LoVo (cell line): ENCODE measurements around the gene NPAS2.

Experiments used
- DNase-seq: peaks from one replicate; pipeline ENCODE4 v3.0.0-alpha.2; 2016; ENCODE audit warnings: low spot score

NPAS2 gene

DNA sequence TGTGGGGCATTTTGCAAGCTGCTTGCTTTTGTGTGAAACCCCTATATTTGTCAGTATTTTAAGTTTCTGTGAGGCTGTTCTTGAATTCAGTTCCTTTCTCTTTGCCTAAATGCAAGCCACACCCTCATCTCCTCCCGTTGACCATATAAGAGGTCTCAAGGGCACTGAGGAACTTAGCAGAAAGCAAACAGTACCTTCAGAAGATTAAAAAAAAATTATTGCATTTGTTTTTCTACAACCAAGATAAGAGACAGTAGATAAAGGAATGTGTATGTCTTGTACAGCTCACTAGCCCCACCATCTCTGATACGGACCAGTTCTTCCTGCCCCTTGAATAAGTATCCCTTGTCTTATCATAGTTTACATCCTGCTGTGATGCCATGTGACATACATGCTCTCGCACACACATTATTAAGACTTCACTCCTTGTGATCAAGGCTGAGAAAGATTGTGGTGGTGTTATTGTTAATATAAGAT is 64.2 kb downstream of the NPAS2 start:
- no peak for DNase-seq

DNA sequence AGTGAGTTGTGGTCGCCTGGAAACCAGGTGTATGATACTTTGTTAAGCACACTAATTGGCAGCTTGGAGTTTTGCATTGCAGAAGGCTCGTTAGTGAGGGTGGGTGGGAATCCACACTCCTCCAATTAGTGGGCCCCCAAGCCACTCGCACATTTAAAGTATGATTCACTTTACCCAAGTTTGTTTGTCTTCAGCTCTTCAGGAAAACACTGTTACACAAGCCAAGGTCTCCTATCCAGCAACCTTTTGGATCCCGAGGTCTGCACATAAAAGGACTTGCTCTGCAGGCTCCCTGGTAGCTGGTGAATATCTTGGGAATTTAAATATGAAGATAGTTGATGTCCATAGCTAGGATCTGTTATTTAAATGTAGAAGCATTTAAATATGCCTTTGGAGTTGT is 66.1 kb downstream of the NPAS2 start:
- DNase-seq: no peak

DNA sequence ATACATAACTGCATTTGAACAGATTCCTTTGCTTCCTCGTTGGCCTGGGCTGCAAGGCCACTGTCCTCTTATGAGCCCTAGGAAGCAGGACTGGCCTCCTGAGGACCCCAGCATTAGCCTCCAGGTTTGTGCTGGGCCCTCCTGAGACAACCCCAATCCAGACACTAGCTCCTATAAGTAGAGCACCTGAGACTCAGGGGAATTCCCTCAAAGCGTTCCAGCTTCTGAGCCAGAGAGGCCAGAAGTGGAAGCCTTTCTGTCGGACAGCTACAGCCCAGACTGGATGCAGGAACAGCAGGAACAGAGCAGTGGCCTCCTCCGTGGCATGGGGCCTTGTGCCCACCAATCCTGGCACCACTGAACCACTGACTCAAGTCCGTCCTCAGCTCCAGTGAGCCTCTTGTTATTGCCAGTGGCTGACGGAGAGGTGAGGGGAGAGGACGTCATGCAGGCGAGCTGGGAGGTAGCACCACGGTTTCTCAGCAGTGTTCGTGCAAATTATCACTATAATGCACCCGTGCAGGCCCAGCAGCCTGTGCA is 67.2 kb downstream of the NPAS2 start:
- DNase-seq: no peak

DNA sequence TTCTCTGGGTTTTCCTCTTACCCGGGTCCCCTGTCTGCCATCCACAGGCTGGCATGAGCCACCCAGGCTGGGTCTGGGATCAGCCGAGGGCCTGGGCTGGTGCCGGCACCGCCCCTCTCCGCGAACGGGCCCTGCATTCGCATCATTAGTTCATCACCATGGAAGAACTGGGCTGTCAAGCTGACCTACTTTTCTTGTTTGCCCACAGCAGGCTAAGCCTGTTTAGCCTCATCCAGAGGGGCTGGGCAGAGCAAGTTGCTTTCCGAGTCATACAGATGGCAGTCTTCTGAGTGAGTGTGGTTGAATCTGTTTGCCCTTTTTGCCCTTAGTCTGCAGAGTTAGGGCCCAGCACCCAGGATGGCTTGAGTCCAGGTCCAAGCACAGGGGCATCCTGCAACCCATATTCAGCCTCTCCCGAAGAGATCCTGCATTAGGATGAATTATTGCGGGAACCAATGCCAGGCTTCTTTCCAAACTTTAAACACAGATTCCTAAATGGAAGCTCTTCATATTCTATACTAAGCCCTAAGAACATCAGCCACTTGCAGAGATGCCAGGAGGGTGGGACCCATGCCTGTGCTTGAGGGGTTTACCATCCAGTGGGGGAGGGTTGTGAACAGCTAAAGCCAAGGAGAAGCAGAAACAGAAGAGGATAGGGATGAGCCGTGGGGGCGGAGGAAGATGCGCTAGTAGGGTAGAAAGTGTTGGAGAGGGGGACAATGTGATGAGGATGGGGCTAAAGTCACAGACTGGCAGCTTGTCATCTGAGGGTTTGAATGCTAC is 68.0 kb downstream of the NPAS2 start:
- no peak for DNase-seq

DNA sequence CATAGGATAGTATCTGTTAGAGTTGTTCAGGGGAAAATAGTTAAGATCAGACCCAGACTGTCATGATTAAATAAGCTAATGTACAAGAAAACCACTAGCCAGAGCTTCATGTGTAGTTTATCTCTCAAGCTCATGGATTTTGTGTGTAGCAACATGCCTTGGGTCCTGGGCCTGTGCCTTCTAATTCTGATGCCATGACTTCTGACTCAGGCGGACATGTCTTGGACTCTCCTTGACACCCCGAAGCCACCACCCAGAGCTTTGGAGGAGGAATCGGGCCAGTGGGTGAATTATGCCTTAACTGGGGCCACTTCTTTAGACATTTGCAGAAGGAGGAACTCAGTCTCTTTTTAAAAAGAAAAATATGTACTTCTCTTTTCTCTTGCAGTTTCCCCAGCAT is 68.7 kb downstream of the NPAS2 start:
- DNase-seq: no peak

DNA sequence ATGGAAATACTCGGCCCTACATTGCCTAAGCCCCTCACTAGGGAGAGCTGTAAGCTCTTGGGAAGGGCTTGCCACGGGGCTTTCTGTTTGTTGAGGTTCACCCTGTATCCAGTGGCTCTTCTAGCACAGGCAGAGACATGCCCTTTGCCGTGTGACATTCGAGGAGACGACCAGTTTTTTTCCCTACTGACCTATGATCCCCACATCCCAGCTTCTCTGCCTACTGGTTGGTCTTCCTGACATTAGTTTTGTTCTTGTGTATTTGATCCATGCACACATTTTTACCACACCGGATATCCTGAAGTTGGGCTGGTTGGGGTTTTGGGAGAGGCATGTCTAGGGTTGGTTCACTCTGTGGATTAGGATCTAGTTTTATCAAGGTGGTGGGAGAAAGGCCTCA is 69.3 kb downstream of the NPAS2 start:
- no peak for DNase-seq

DNA sequence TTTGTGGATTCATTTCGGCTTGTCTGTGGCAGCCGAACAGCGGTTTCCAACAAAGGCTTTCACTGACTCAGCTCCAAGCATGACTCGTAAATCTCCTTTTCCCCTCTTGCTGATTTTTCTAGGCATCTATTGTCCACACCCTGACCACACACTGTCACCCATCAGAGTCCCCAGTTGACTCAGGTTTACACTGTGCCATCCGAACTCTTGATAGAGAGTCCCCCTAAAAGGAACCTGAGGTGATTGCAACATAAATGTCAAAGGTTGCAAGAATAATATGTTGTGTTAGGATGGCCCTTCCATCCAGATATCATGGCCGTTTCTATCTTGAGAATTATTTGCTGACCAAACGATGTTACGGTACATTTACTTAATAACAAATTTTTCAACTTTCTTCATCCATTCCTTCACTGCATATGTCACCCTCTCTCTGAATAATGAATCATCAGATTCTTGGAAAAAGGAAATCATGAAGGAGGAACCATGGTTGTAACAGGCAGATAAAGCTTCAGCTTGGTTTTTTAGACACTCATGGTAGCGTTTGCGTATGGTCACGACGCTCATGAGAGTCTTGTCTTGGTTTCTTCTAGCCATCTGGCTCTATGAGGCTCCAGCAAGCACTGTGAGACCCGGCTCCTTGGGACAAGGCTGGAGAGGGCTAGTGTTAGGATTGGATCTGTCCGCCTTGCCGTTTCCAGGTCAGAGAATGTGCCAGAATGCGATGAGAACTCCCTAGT is 72.1 kb downstream of the NPAS2 start:
- DNase-seq: no peak

DNA sequence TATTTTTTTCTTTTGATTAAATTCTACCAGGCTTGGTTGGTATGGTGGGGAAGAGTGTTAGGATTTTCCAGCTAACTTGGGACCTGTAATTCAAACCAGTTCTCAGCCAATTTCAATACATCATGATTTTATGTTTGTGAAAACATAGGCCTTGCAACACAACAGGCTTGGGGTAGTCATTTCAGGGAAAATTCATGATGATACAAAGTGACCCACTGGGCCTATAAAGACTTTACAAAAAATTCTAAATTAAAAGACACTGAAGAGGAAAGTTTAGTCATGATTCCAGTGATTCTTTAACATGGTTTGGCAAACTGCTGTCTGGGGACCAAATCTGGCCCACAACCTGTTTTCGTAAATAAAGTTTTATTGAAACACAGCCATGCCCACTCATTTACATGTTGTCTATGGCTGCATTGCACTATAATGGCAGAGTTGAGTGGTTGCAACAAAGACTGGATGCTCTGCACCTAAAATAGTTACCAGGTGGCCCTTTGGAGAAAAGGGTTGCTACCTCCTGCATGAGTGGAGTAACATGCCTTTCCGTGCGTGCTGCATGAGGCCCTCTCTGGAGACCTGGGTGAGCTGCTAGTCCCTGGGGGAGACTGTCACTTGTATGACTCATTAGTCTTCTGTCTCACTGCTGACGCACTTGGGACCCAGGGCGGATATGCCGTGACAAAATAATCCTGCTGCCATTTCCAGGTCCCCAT is 73.6 kb downstream of the NPAS2 start:
- no peak for DNase-seq

DNA sequence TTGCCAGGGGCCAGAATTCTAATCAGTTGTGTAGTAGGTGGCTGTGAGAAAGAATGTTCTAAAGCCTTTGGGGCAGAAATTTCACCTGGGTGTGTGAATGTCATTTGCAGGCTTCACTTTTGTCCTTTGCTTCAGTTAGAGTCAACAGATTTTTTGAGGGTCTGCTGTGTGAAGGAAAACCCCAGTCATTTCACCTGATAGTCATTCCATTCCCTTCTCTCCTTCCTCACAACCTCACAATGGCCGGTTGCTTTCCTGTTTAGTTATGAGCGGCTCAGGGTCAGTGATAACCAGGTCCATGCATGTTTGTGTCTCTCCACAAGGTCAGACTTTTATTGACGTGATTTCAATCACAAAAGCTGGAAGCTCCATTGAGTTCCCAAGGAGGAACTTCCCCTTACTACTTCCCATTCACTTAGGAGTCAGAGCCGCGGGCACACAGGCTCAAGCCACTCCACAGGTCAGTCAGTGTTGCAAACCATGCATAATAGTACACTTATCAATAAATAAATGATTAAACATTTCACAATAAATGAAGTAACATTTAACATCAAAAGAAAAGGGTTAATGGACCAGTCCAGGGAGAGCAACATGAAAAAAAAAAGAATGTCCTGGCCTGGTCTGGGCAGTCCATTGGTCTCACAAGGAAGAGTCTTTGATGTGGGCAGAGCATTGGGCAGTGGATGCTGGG is 74.3 kb downstream of the NPAS2 start:
- DNase-seq: no peak

DNA sequence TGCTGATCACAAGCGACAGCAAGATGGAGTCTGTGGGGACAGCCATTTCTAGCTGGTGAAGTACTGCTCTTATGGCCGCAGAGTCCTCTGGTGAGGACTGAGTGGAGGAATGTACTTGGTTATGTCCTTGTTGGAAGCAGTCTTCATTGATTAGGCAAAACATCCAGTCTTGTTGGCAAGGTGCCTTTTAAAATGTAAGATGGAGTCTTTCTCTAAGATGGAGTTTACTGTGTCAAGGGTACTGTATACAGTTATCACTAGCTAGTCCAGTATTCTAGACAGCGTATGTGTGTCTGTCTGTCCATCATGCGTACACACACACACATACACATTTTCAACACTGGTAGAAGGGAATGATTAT is 74.8 kb downstream of the NPAS2 start:
- DNase-seq: no peak

DNA sequence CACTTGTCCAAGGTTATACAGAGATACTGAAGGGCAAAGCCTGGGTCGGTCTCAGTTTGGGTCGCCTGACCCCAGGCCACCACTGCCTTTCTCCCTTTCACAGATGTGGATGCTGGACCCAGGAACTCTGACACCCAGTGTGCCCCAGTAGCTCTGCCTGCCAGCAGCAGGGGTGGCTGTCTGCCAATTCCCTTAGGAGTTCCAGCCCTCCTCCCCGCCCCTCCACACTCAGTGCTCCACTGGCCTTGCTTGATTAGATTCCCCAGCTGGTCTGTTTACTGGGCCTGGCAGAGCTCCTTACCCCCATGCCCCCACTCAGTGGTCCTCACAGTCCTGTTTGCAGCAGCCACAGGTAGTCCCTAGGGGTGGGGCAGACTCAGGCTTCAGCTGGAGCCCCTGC is 75.5 kb downstream of the NPAS2 start:
- DNase-seq: no peak

DNA sequence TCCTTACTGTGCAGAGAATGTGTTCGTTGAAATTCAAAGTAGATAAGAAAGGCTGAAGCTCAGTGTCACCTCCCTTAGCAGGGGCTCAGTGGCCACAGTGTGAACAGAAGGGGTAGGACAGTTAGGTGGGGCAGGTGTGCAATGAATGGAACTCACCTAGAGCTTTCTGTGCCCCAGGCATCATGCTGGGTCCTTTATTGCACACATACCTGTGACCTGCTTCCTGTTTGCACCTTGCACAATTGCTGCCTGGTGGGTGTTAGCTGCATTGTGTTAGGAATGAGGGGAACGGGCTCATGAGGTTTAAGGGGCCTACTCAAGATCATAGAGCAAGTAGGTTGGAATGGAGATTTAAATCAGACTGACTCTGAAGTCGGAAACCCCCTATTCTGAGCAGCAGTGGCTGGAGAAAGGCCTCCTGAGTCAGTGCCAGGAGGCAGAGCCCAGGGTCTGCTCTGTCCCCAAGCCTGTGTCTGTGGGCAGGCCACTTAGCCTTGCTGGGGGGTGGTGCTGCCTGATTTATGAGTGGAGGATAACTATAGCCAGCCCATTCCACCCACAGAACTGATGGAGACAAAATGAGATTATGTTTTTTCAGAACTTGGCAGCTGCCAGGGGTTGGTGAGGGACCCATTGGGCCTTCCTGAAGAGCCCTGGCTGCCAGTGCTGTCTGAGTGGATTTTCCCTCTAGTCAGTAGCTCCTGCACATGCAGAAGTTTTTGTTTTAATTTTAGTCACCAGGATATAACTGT is 76.2 kb downstream of the NPAS2 start:
- DNase-seq: no peak

DNA sequence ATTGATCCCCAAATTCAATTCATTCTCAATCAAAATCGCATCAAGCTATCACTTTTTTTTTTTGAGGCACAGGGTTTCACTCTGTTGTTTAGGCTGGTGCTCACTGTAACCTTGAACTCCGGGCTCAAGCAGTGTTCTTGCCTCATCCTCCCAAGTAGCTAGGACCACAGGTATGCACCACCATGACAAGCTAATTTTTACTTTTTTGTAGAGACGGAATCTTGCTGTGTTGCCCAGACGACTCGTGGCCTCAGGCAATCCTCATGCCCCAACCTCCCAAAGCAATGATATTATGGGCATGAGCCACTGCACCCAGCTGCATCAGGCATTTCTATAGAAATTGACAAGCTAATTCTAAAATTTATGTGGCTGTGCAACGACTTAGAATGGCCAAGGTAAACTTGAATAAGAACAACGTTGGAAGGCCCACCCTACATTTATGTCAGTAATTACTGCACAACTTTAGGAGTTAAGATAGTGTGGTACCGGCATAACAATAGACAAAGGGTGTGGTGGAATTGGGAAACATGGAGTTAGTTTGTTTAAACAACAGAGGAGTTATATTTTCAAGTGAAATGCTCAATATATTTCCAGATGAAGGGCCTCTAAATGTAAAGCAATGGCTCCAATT is 78.2 kb downstream of the NPAS2 start:
- DNase-seq: no peak

DNA sequence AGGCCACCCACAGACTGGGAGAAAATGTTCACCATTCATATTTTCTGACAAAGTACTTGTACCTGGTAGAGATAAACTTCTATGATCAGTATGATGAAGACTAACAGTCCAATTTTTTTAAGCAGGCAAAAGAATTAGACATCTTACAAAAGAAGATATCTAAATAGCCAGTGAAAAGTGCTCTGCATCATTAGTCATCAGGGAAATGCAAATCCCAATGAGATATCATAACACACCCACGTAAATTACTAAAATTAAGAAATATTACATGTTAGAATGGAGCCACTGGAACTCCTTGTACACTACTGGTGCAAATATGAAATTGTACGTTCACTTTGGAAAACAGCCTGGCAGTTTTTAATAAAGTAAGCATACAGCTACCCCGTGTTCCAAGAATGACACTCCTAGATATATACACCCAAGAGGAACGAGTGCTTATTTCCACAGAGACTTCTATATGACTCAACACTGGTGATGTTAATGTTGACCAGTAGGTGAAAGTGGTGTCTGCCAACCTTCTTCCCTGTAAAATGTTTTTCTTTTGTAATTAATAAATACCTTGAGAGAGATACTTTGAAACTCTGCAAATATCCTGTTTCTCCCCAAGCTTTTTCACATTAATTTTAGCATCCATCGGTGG is 80.3 kb downstream of the NPAS2 start:
- DNase-seq: no peak

DNA sequence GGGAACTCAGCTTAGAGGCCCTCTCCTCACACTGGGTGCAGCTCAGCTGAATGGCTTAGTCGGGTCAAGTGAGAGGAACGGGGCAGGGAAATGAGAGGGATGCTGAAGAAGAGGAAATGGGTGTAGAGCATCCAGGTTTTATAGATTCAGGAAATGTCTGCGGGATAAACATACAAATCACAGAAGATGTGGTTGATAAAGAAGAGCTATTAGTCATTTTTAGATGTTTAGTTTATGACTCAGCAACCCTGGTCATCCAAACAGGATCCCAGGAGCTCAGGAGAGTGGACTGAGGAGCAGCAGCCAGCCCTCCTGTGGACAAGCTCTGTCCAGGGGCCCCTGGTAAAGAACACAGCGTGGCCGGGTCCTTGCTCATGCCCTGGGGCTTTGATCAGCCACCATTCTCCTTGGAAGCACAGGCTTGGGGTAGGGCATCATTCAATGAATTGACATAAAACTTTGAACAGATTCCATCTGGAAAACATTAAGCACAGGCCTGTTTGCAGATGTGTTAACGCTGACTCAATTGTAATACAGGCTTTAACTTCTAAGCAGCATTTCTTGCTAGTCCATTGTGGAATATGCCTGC is 83.0 kb downstream of the NPAS2 start:
- DNase-seq: peak; percentile 76

DNA sequence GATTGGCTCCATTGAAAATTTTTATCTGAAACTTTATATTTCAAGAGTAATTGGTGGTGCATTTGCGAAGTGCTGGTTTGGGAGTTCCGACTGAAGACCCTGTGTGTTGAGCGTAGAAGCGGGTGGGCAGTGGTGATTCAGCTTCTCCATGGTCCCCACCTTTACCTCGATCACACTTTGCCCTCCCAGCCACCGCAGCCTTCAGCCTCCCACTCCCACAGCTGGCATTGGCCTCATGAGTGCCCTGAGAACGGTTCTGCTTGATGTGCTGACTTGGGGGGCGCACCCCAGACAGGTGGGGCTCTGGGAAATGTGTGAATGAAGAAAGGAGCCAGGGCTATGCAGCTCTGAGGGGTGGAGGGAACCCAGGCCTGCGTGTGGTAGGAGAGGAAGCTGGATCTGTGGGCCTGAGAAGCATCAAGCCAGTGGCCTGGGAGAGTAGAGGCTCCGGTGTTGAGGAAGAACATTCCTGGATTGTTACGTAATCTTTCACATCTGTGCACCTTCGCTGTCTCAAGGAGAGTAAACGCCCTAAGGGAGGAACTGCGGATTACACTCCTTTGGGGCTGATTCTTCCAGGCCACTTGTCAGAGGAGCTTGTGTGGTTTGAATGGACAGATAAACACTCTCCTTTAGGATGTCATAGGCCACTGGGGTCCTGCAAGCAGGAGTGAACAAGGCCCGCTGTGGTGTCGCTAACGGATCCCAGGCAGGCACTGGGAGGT is 83.8 kb downstream of the NPAS2 start:
- peak; percentile 18 for DNase-seq

DNA sequence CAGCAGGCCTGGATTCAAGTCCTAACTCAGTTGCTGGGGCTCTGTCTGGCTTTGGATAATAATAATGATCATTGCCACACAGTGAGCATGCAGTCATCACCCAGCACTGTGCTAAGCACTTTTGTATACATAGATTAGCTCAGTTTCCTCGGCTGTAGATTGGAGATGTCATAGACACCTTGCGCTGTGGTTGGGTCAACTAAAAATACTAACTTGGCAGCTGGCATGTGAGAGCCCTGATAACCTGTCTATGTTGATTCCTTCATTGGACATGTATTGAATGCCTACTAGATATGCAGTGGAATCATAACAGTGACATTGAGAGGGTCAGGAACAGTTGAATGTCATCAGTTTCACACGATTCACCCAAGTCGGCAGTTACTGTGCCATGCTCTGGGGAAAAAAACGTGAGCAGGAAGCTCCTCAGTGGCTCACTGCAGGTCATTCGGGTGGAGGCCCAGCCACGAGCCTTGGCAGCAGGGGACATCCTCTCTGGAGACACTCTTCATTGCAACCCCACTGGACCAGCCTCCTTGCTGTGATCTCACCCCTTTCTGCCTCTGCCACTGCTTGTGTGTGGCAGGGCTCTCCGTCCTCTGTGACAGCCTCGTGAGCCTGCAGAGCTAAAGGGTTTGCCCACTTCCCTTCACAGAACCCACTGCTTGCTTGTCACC is 85.3 kb downstream of the NPAS2 start:
- DNase-seq: no peak

DNA sequence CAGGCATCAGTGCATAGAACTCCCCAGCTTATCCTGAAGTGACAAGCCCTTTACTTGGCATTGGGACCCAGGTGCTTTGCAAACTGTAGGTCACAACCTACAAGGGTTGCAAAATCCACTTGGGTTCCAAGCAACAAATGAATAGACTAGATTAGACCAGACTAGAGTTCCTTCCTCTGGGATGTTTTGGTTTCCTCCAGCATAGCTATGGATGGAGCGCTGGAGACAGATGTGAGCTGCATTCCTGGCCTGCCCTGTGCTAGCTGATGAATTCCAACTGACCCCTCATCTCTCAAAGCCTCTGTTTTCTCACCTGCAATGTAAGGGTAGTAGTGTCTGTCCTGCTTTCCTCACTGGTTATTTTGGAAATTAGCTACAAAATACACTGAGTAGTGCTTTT is 86.2 kb downstream of the NPAS2 start:
- DNase-seq: no peak

DNA sequence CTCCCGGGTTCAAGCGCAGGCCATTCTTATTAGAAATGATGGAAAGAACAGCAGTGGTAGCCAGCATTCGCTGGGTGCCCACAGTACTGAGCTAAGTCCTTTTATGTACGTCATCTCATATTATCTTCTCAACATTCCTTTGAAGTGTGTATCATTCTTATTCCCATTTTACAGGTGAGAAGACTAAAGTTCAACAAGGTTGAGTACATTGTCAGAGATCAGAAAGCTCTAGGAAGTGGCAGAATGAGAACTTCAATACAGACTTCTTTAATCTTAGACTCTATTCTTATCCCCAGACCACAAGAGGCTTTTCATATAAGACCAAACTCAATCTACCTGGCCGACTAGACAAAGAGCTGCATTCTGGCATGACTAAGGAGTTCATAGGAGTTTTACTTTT is 86.7 kb downstream of the NPAS2 start:
- no peak for DNase-seq
